Fibroblast of peridontal ligament (primary cell): ENCODE data around the gene RAET1G.
"Not testable (repeated sequence)": the region's sequence is repeated elsewhere in the genome, so short reads cannot be mapped to it uniquely, and the experiment has no call there.

Experiments used
- DNase-seq: peaks from one replicate; pipeline ENCODE4 v3.0.0-alpha.2; 2010; ENCODE audit errors: extremely low read depth

The RAET1G gene

GRCh38 chr6:149913540-149914240, 9.2 kb downstream of the RAET1G start:
- DNase-seq = no peak

GRCh38 chr6:149913085-149913484, 9.8 kb downstream of the RAET1G start:
- DNase-seq = no peak

GRCh38 chr6:149912680-149913079, 10.2 kb downstream of the RAET1G start:
- not testable (repeated sequence) for DNase-seq

GRCh38 chr6:149910721-149911151, 12.2 kb downstream of the RAET1G start:
- no peak for DNase-seq

GRCh38 chr6:149909701-149910470, 13.0 kb downstream of the RAET1G start:
- no peak for DNase-seq

- DNase-seq = not testable (repeated sequence)
These were observed 14.4 kb downstream of the RAET1G start for GRCh38 chr6:149908480-149908879.

- no peak for DNase-seq
These were observed 15.6 kb downstream of the RAET1G start for GRCh38 chr6:149907317-149907716.

- DNase-seq = no peak
These were observed 16.5 kb downstream of the RAET1G start for GRCh38 chr6:149906405-149906804.

- DNase-seq = no peak
These were observed 17.0 kb downstream of the RAET1G start for GRCh38 chr6:149905911-149906371.

GRCh38 chr6:149905371-149905910, 17.5 kb downstream of the RAET1G start:
- DNase-seq = no peak

GRCh38 chr6:149904661-149905370, 18.1 kb downstream of the RAET1G start:
- DNase-seq = no peak

- DNase-seq = no peak
These were observed 18.8 kb downstream of the RAET1G start for GRCh38 chr6:149903938-149904611.

GRCh38 chr6:149901444-149902140, 21.3 kb downstream of the RAET1G start:
- no peak for DNase-seq

- no peak for DNase-seq
These were observed 22.1 kb downstream of the RAET1G start for GRCh38 chr6:149900620-149901443.

GRCh38 chr6:149899926-149900619, 22.8 kb downstream of the RAET1G start:
- DNase-seq = no peak

- DNase-seq = no peak
These were observed 23.4 kb downstream of the RAET1G start for GRCh38 chr6:149899486-149899885.

GRCh38 chr6:149898966-149899365, 24.0 kb downstream of the RAET1G start:
- no peak for DNase-seq

- no peak for DNase-seq
These were observed 24.8 kb downstream of the RAET1G start, which contains the start of gene RAET1E for GRCh38 chr6:149897855-149898744. RAET1E (minus strand) TSS chr6:149898113; CDS start chr6:149890901, 7,212 bp downstream.
